ENCODE data around the gene PLAGL2. TPM values are rescaled to one million over a fixed set of nuclear protein-coding genes. Genes with fewer than 3 reads are reported as not detected.

Gene PLAGL2
- total RNA-seq, 1 donor from 2014 or later = 16.5 TPM

DNA sequence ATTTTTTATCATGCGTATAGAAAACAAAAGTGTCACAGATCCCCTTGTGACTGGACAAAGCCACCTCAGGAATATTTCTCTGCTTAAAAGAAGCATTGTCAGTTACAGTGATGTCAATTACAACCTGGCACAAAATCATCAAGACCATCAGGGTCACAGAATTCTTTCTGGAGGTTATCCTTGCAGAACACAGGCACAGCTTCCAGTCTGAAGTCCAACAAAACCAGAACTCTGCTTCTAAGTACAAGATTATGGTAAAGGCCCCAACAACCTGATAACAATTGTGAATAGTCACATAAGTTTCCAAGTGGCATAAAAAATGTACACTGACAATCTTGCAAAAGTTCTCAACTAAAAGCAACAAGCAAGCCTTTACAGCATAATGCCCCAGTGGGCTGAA lies 21.0 kb downstream of the PLAGL2 start:
- Histone ChIP-seq H3K27me3 (no peaks in the 10 kb centered on the region), H2AFZ (replicated peaks) (no peak overlapping the region), H3K9me3 (ENCODE audit: low read depth) (no peaks in the 10 kb centered on the region), H3K4me2 (no peak overlapping the region), H3K36me3 (no peaks in the 10 kb centered on the region), H4K20me1 (ENCODE audit: low read depth) (peaks cover 10% of the 10 kb centered on the region), H3K9ac (no peak overlapping the region), H3K27ac (no peak overlapping the region), H3F3A (ENCODE audit: low read depth) (peaks cover 14% of the 10 kb centered on the region), H3K4me3 (no peak overlapping the region), H3K4me1 (peaks cover 15% of the 10 kb centered on the region), H3K79me2 (ENCODE audit: low read depth) (peaks cover 16% of the 10 kb centered on the region)
- Mint-ChIP-seq H3K4me1 (peaks cover 17% of the 10 kb centered on the region), H3K27me3 (ENCODE audit: insufficient read depth, low read depth) (peaks cover 12% of the 10 kb centered on the region), H3K4me3 (no peak overlapping the region), H3K27ac (no peak overlapping the region), H3K9me3 (no peaks in the 10 kb centered on the region), H3K36me3 (peaks cover 3% of the 10 kb centered on the region)
- DNase-seq (ENCODE audit: low spot score) = no peak
- no peak for TF ChIP-seq EZH2 (IDR thresholded peaks at IDR 0.05)
- TF ChIP-seq, protein P1, sequence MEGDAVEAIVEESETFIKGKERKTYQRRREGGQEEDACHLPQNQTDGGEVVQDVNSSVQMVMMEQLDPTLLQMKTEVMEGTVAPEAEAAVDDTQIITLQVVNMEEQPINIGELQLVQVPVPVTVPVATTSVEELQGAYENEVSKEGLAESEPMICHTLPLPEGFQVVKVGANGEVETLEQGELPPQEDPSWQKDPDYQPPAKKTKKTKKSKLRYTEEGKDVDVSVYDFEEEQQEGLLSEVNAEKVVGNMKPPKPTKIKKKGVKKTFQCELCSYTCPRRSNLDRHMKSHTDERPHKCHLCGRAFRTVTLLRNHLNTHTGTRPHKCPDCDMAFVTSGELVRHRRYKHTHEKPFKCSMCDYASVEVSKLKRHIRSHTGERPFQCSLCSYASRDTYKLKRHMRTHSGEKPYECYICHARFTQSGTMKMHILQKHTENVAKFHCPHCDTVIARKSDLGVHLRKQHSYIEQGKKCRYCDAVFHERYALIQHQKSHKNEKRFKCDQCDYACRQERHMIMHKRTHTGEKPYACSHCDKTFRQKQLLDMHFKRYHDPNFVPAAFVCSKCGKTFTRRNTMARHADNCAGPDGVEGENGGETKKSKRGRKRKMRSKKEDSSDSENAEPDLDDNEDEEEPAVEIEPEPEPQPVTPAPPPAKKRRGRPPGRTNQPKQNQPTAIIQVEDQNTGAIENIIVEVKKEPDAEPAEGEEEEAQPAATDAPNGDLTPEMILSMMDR (IDR thresholded peaks at IDR 0.05) = no peak
- no peak for TF ChIP-seq EZH2phosphoT487 (IDR thresholded peaks at IDR 0.05)

DNA sequence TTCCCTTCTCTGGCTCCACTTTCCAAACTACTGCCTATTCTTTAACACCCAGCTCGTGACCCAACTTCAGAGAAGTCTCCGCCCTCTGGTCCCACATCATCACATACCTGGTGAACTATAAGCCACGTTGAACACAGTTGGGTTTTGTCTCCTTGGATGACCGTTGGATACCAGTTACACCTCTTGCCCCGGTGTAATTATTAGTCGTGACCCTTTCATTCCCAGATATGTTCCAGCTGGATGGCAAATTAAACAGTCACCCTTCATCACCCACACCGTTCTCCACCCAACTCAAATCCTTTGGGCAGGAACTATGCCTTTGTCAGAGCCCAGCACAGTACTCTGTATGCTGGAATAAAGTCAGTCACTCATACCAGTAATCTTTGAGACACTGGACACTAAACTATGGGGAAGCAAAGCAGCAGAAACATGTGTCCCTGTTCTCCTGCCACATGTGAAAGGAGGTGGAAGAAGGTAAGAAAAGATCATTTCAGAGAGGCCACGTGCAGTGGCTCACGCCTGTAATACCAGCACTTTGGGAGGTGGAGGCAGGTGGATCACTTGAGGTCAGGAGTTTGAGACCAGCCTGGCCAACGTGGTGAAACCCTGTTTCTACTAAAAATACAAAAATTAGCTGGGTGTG lies 22.5 kb downstream of the PLAGL2 start:
- Mint-ChIP-seq H3K36me3 (peaks cover 3% of the 10 kb centered on the region), H3K4me1 (peaks cover 8% of the 10 kb centered on the region), H3K9me3 (no peaks in the 10 kb centered on the region), H3K4me3 (no peak overlapping the region), H3K27me3 (ENCODE audit: insufficient read depth, low read depth) (peaks cover 8% of the 10 kb centered on the region), H3K27ac (no peak overlapping the region)
- no peaks in the 10 kb centered on the region for H4K20me1 ChIP-seq (ENCODE audit: low read depth)
- H3K27ac ChIP-seq = no peak overlapping the region
- H3K4me1 ChIP-seq = peaks cover 6% of the 10 kb centered on the region
- H3K4me3 ChIP-seq = no peak overlapping the region
- peaks cover 16% of the 10 kb centered on the region for H3K79me2 ChIP-seq (ENCODE audit: low read depth)
- no peak for TF ChIP-seq EZH2 (IDR thresholded peaks at IDR 0.05)
- TF ChIP-seq, protein P1 (IDR thresholded peaks at IDR 0.05) = no peak
- no peak for TF ChIP-seq EZH2phosphoT487 (IDR thresholded peaks at IDR 0.05)
- DNase-seq (ENCODE audit: low spot score) = no peak
- H3K27me3 ChIP-seq = no peaks in the 10 kb centered on the region
- H3K9ac ChIP-seq = no peak overlapping the region
- H3K36me3 ChIP-seq = no peaks in the 10 kb centered on the region
- no peaks in the 10 kb centered on the region for H3F3A ChIP-seq (ENCODE audit: low read depth)
- no peak overlapping the region for H2AFZ ChIP-seq (replicated peaks)
- no peaks in the 10 kb centered on the region for H3K9me3 ChIP-seq (ENCODE audit: low read depth)
- no peak overlapping the region for H3K4me2 ChIP-seq

DNA sequence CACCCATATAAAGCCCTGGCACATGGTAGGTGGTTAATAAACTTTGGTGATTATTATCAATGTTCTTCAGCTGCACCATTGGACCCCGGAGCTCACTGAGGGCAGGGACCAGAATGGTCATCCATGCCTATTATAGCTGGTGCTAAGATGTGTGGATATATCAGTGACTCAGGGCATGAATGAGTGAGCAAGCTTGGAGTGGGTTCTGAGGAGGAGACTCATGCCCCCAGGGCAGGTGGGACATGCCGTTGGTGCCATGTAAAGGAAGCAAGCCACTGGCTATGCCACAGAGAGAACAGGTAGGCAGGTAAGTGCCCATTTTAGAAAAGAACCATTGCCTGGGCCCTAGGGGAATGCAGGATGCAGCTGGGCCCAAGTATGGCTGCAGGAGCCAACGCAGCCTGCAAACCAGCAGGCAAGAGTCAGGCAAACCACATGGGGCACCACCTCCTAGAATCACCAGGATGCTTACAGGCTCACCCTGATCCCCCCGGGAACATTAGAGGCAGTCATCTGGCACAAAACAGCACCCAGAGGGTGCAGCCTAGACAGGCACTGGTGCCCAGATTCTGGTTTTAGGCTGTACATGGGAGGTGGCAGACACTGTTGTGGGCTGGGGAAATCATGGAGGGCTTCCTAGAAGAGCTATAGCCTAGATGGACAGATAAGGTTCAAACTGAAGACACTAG lies 23.5 kb downstream of the PLAGL2 start:
- H3K4me1 Mint-ChIP-seq = peaks cover 6% of the 10 kb centered on the region
- no peak overlapping the region for H3K4me2 ChIP-seq
- H3K36me3 Mint-ChIP-seq = peaks cover 3% of the 10 kb centered on the region
- peaks cover 8% of the 10 kb centered on the region for H3K79me2 ChIP-seq (ENCODE audit: low read depth)
- H3K9ac ChIP-seq = no peak overlapping the region
- H3K4me3 Mint-ChIP-seq = no peak overlapping the region
- no peaks in the 10 kb centered on the region for H4K20me1 ChIP-seq (ENCODE audit: low read depth)
- TF ChIP-seq EZH2phosphoT487 (IDR thresholded peaks at IDR 0.05) (no peak), EZH2 (IDR thresholded peaks at IDR 0.05) (no peak)
- TF ChIP-seq, protein P1 (IDR thresholded peaks at IDR 0.05) = no peak
- no peak overlapping the region for H2AFZ ChIP-seq (replicated peaks)
- H3K36me3 ChIP-seq = no peaks in the 10 kb centered on the region
- no peak for DNase-seq (ENCODE audit: low spot score)
- H3K27ac ChIP-seq = no peak overlapping the region
- H3K27ac Mint-ChIP-seq = no peak overlapping the region
- no peaks in the 10 kb centered on the region for H3K27me3 ChIP-seq
- H3K27me3 Mint-ChIP-seq (ENCODE audit: insufficient read depth, low read depth) = peaks cover 8% of the 10 kb centered on the region
- H3K9me3 Mint-ChIP-seq = no peaks in the 10 kb centered on the region
- H3K4me3 ChIP-seq = no peak overlapping the region
- no peaks in the 10 kb centered on the region for H3K9me3 ChIP-seq (ENCODE audit: low read depth)
- H3F3A ChIP-seq (ENCODE audit: low read depth) = no peaks in the 10 kb centered on the region
- no peaks in the 10 kb centered on the region for H3K4me1 ChIP-seq
